GM18909 (cell line): ENCODE measurements around the gene PSMD4.

Experiments
- ATAC-seq: cut with Tn5 transposase; IDR thresholded peaks from one replicate; pipeline ENCODE4 v1.9.1; 2021; ENCODE audit warnings: mild to moderate bottlenecking; ENCODE audit not compliant: unreplicated experiment, poor library complexity

The PSMD4 gene

GRCh38 chr1:151293093-151293492 is 38.6 kb downstream of the PSMD4 start:
- no peak for ATAC-seq

GRCh38 chr1:151294742-151295462 is 40.4 kb downstream of the PSMD4 start:
- no peak for ATAC-seq

- ATAC-seq: no peak
Observed at GRCh38 chr1:151309811-151310323, 55.3 kb downstream of the PSMD4 start.

GRCh38 chr1:151311011-151311410 is 56.5 kb downstream of the PSMD4 start:
- ATAC-seq: no peak

- no peak for ATAC-seq
Observed at GRCh38 chr1:151311589-151312331, 57.2 kb downstream of the PSMD4 start.

- ATAC-seq: no peak
Observed at GRCh38 chr1:151312411-151312810, 57.9 kb downstream of the PSMD4 start.

GRCh38 chr1:151312826-151313225 is 58.3 kb downstream of the PSMD4 start:
- no peak for ATAC-seq

GRCh38 chr1:151313501-151313900 is 59.0 kb downstream of the PSMD4 start:
- no peak for ATAC-seq

- no peak for ATAC-seq
Observed at GRCh38 chr1:151314137-151314875, 59.8 kb downstream of the PSMD4 start.

- ATAC-seq: no peak
Observed at GRCh38 chr1:151315565-151316235, 61.2 kb downstream of the PSMD4 start.
